ENCODE results near the gene PNMA6A. TPM values are rescaled to one million over a fixed set of nuclear protein-coding genes. Genes with fewer than 3 reads are reported as not detected.

The PNMA6A gene
- total and polyA plus RNA-seq, 10 of the 15 experiments (the other 5 are each of a cell fraction or from before 2014, with no cell fraction given): 0.03 to 0.23 (median 0.15) TPM; not detected in 7

DNA sequence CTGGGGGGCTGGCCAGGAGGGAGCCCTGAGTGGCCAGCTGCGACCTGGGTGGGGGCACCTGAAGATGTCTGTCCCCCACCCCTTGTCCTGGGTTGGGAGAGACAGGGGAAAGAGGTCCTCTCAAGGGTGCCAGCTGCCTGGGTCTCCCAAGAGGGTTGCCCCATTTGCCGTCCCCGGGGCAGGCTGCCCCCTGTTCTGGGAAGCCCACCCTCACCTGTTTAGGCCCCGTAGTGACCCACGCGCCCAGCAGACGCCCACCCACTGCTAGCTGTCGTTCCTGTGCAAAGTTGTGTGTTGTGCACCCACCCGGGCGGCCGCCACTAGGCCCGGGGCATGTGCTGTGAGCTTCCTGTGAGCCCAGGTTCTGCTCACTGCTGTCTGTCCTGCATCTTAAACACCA lies 41.5 kb upstream of the PNMA6A start:
- no peaks in the 10 kb centered on the region; the same call in 2 of the 3 replicates for H3K9me3 ChIP-seq (replicated peaks; ENCODE audit: control insufficient read depth, insufficient read depth, low read length)
- H3K4me2 ChIP-seq (ENCODE audit: control insufficient read depth, insufficient read depth): no peak overlapping the region
- FAIRE-seq (no peak), ATAC-seq (no peak), DNase-seq (ENCODE audit: low read depth, low spot score) (no peak)
- intact Hi-C loops (cut with micrococcal nuclease; ENCODE audit: unreplicated experiment): loop anchor here (5.0 kb wide), 1 partner anchor 476 kb away; no protein-coding TSS in a partner anchor
- no peaks in the 10 kb centered on the region for H3K4me1 ChIP-seq (ENCODE audit: control insufficient read depth, insufficient read depth, low read length)
- H4K20me1 ChIP-seq (ENCODE audit: control insufficient read depth, insufficient read depth): no peaks in the 10 kb centered on the region
- WGBS (ENCODE audit: insufficient coverage, insufficient replicate concordance, low lambda C conversion rate, missing lambda C conversion rate): 63% methylated on average over 12 of the region's 12 CpGs
- H3K36me3 ChIP-seq (ENCODE audit: control insufficient read depth in 2 of 2, insufficient read depth in 2 of 2, low read length in 1 of 2): no peaks in the 10 kb centered on the region
- H3K79me2 ChIP-seq (ENCODE audit: control insufficient read depth, insufficient read depth, low read length): no peaks in the 10 kb centered on the region
- CTCF ChIA-PET: no interaction called here
- no peak overlapping the region for H3K27ac ChIP-seq (ENCODE audit: control insufficient read depth, insufficient read depth)
- POLR2A ChIA-PET: no interaction called here
- SMC1A ChIA-PET (ENCODE audit: uncharacterized antibody, unreplicated experiment): no interaction called here
- no peak overlapping the region for H2AFZ ChIP-seq (ENCODE audit: control insufficient read depth, low read depth, low read length)
- BruUV-seq (replicated peaks): no TSS peak
- H3K9ac ChIP-seq (ENCODE audit: control insufficient read depth, insufficient read depth, low read length): no peak overlapping the region
- H3K4me3 ChIP-seq: no peak overlapping the region
- TF ChIP-seq YY1 (IDR thresholded peaks at IDR 0.05; ENCODE audit: low read depth, low read length): no peak
- TF ChIP-seq FOXM1 (IDR thresholded peaks at IDR 0.05; ENCODE audit: low read depth, low read length): no peak
- no peak for TF ChIP-seq REST (IDR thresholded peaks at IDR 0.05; ENCODE audit: low read depth, low read length)
- TF ChIP-seq NFIC (IDR thresholded peaks at IDR 0.05; ENCODE audit: low read depth, low read length): no peak
- TF ChIP-seq MYC (IDR thresholded peaks at IDR 0.05; ENCODE audit: insufficient read depth, insufficient read length, insufficient replicate concordance, low read length, severe bottlenecking): no peak
- TF ChIP-seq PML (IDR thresholded peaks at IDR 0.05; ENCODE audit: low read length): no peak
- no peak for TF ChIP-seq SKIL (IDR thresholded peaks at IDR 0.05; ENCODE audit: low read depth, poor library complexity, severe bottlenecking)
- no peaks in the 10 kb centered on the region for H3K27me3 ChIP-seq (replicated peaks in 1 of 2; ENCODE audit: control insufficient read depth in 2 of 2, insufficient read depth in 2 of 2, low read length in 1 of 2)
- RAD21 ChIA-PET (ENCODE audit: unreplicated experiment): no interaction called here
- in situ Hi-C loops (cut with MboI): no loop called here

Data from GM12878 (cell line).